Activated CD8-positive, alpha-beta memory T cell treated with anti-CD3 and anti-CD28 coated beads, Interleukin-2, amount 50 U/mL, for 24 hours (primary cell): ENCODE data around the gene CYP2S1.
"Not testable (repeated sequence)": the region's sequence is repeated elsewhere in the genome, so short reads cannot be mapped to it uniquely, and the experiment has no call there.

Experiments used
- DNase-seq: peaks from one replicate; pipeline ENCODE4 v3.0.0-alpha.2; 2020; ENCODE audit errors: extremely low read depth

The CYP2S1 gene

GRCh38 chr19:41226053-41226873, 33.2 kb downstream of the CYP2S1 start:
- no peak for DNase-seq

DNA sequence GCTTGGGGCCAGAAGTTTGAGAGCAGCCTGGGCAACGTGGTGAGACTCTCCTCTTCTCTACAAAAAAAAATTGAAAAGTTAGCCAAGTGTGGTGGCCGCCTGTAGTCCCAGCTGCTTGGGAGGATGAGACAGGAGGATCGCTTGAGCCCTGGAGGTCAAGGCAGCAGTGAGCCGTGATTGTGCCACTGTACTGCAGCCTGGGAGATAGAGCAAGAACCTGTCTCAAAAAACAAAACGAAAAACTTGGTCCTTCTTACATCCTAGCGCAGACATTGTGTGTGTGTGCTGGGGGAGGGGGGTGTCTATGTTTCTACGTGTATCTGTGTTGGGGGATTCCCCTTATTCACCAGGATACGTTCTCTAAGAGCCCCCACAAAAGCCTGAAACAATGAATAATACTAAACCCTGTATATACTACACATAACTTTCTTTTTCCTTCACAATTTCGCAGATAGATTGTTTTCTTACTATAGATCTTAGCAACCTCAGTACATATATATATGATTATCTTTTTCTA, 33.9 kb downstream of the CYP2S1 start:
- no peak for DNase-seq

- no peak for DNase-seq
Observed at GRCh38 chr19:41228486-41228885, 35.5 kb downstream of the CYP2S1 start.

GRCh38 chr19:41229338-41229737, 36.3 kb downstream of the CYP2S1 start:
- DNase-seq, result not testable (repeated sequence)

DNA sequence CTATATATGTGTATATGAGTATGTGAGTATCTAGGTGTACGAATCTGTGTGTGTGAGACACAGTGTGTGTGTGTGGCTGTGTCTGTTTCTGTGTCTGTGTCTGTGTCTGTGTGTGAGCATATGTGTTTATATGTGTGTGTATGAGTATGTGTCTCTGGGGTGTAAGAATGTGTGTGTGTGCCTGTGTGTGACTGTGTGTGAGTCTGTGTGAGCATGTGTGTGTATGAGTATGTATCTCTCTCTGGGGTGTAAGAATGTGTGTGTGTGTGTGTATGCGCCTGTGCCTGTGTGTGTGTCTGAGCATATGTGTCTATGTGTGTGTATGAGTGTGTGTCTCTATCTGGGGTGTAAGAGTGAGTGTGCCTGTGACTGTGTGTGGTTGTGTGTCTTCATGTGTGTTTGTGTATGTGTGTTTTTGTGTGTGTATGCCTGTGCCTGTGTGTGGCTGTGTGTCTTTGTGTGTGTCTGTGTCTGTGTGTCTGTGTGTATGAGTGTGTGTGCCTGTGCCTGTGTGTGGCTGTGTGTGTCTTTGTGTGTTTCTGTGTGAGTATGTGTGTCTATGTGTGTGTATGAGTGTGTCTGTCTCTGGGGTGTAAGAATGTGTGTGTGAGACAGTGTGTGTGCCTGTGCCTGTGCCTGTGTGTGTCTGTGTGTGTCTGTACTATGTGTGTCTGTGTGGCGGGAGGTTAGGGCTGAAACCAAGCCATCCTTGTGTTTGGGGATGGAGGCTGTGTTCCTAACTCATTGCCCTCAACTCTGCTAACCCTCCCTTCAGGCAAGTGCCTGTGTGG, 37.2 kb downstream of the CYP2S1 start:
- no peak for DNase-seq

- no peak for DNase-seq
Observed at GRCh38 chr19:41232686-41233085, 39.7 kb downstream of the CYP2S1 start.

DNA sequence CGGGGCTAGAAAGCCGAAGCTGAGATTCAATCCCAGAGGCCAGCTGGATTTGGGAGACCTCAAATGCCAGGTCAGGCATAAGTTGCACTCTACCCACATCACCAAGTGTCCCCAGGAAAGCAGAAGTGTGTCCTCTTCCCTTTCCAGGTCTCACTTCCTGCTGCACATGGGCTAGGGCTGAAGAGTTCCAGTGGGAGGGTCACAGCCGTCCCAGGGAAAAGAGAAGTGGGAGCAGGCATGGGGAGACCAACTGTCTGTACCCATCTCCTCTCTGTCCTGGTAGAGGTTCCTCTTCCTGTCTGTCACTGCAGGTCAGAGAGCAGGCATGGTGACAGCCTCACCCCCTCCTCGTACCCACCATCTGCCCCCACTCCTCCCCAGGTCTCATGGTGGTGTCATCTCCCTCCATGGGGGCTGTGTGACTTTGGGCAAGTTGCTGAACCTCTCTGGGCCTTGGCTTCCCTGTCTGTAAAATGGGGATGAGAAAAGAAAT, 40.8 kb downstream of the CYP2S1 start:
- no peak for DNase-seq

- no peak for DNase-seq
Observed at GRCh38 chr19:41234512-41235168, 41.6 kb downstream of the CYP2S1 start.

GRCh38 chr19:41235480-41235879, 42.5 kb downstream of the CYP2S1 start:
- DNase-seq, result no peak

GRCh38 chr19:41238244-41238643, 45.2 kb downstream of the CYP2S1 start:
- no peak for DNase-seq

DNA sequence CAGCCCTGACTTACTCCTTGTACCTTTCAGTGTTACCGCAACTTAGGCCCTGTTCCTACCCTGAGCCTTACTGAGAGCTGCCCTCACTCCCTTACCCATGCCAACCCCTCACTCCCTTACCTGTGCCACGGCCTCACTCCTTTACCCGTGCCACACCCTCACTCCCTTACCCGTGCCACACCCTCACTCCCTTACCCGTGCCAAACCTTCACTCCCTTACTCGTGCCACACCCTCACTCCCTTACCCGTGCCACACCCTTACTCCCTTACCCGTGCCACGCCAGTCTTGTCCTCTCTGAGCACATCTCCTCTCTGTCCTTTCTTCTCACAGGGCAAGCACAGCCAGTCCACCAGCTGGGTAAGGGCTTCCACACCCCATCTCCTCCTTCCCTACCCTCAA, 46.3 kb downstream of the CYP2S1 start:
- DNase-seq, result no peak

- no peak for DNase-seq
Observed at GRCh38 chr19:41239961-41240574, 47.0 kb downstream of the CYP2S1 start.

DNA sequence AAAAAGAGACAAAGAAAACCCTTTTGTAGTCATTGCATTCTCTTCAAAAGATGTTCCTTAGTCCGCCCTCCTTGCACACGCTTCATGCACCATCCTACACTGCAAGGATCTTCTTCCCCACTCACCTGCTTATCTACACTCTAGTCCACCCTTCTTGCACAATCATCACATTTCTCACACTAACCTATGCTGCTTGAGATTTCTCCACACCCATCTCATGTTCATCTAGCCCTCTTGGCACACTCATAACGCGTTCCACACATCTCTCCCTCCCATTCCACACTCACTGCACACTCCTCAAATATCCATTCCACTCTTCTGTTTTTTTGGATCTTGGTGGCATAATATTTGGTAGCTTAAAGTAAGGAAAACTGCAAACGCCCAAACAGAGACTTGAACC, 48.8 kb downstream of the CYP2S1 start:
- no peak for DNase-seq

DNA sequence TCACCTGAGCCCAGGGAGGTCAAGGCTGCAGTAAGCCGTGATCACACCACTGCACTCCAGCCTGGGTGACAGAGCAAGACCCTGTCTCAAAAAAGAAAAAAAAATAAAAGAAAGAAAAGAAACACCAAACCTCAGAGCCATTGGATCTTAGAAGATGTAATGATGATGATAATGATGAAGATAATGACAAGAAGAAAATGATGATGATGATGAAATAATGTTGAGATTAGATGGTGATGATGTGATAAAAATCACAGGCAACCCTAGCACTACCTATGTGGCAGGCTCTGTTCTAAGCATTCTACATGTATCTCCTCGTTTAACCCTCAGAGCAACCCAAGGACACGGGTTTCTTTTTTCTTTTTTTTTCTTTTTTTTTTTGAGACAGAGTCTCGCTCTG, 51.1 kb downstream of the CYP2S1 start:
- no peak for DNase-seq

DNA sequence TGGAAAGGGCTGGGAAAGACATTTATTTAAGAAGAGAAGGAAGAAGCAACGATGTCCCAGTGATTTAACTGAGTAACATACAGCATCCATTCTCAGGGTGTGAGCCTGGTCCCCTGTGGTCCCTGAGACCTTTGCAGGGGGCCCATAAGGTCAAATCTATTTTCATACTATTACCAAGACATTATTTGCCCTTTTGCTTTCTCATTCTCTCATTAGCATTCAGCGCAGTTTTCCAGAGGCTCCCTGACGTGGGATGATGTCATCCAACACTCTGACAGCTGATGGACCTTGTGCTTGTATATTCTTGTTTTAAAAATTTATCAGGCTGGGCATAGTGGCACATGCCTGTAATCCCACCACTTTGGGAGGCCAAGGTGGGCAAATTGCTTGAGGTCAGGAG, 52.8 kb downstream of the CYP2S1 start:
- DNase-seq, result no peak

DNA sequence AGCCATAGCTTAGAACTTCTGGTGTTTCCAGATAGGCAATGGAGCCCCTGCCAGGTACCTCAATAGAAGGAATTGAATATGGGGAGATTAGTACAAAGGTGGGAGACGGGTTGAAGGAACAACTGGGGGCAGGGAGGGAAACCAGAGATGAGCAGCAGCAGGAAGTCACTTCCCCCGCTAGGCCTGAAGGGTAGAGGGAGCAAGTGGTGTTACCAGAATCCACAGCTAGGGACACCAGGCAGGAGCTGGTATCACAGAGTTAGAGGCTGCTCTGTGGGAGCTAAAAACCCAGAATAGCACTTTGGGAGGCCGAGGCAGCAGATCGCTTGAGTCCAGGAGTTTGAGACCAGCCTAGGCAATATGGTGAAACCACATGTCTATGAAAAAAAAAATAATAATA, 55.9 kb downstream of the CYP2S1 start:
- no peak for DNase-seq

- DNase-seq, result no peak
Observed at GRCh38 chr19:41249707-41250423, 56.8 kb downstream of the CYP2S1 start.

- no peak for DNase-seq
Observed at GRCh38 chr19:41253660-41254059, 60.6 kb downstream of the CYP2S1 start.

DNA sequence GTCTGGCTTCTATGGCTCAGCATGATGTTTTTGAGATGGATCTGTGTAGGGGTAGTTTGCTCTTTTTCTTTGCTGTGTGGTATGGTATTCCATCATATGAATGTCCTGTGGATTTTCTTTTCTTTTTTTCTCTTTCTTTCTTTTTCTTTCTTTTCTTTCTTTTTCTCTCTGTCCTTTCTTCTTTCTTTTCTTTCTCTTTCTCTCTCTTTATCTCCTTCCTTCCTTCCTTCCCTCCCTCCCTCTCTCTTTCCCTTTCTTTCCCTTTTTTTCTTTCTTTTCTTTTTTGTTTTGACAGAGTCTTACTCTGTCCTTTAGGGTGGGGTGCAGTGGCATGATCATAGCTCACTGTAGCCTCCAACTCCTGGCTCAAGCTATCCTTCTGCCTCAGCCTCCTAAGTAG, 62.2 kb downstream of the CYP2S1 start:
- no peak for DNase-seq
